ENCODE results near the gene TMEM106B. TPM values are rescaled to one million over a fixed set of nuclear protein-coding genes. Genes with fewer than 3 reads are reported as not detected.

The TMEM106B gene
- total and polyA plus RNA-seq, 9 donors = 18.3 to 58.8 (median 45.1) TPM

- 66 to 85% (median 70%) methylated on average over 2 of the region's 2 CpGs for WGBS, 3 donors
- intact Hi-C loops (cut with DNase I) = no loop called here
- H3K27ac ChIP-seq = no peak overlapping the region
- no peak for TF ChIP-seq CTCF (IDR thresholded peaks at IDR 0.05)
- TF ChIP-seq EP300 (IDR thresholded peaks at IDR 0.05) = no peak
- no peak for TF ChIP-seq POLR2A (IDR thresholded peaks at IDR 0.05)
- H3K36me3 ChIP-seq = no peaks in the 10 kb centered on the region
- no peak overlapping the region for H3K4me3 ChIP-seq
- H3K4me1 ChIP-seq (ENCODE audit: insufficient read depth) = no peaks in the 10 kb centered on the region
- no peaks in the 10 kb centered on the region for H3K9me3 ChIP-seq
- no peak for DNase-seq
- H3K27me3 ChIP-seq = no peaks in the 10 kb centered on the region
Measured at GRCh38 chr7:12257582-12257981, 46.5 kb downstream of the TMEM106B start.

- Histone ChIP-seq H3K27ac (no peak overlapping the region), H3K36me3 (no peaks in the 10 kb centered on the region), H3K9me3 (no peaks in the 10 kb centered on the region), H3K4me3 (no peak overlapping the region), H3K4me1 (ENCODE audit: insufficient read depth) (no peaks in the 10 kb centered on the region), H3K27me3 (no peaks in the 10 kb centered on the region)
- 92 to 95% (median 93%) methylated on average over 4 of the region's 4 CpGs for WGBS, 3 donors
- no peak for DNase-seq
- intact Hi-C loops (cut with DNase I) = no loop called here
- TF ChIP-seq CTCF (IDR thresholded peaks at IDR 0.05) (no peak), POLR2A (IDR thresholded peaks at IDR 0.05) (no peak), EP300 (IDR thresholded peaks at IDR 0.05) (no peak)
Measured at GRCh38 chr7:12258074-12258473, 47.0 kb downstream of the TMEM106B start.

GRCh38 chr7:12267542-12267941, 56.4 kb downstream of the TMEM106B start:
- Histone ChIP-seq H3K4me1 (ENCODE audit: insufficient read depth) (no peaks in the 10 kb centered on the region), H3K27me3 (no peaks in the 10 kb centered on the region), H3K4me3 (no peak overlapping the region), H3K36me3 (no peaks in the 10 kb centered on the region), H3K9me3 (no peaks in the 10 kb centered on the region), H3K27ac (no peak overlapping the region)
- intact Hi-C loops (cut with DNase I) = no loop called here
- TF ChIP-seq POLR2A (IDR thresholded peaks at IDR 0.05) (no peak), EP300 (IDR thresholded peaks at IDR 0.05) (no peak), CTCF (IDR thresholded peaks at IDR 0.05) (no peak)
- 78 to 93% (median 86%) methylated on average over 1 of the region's 1 CpG for WGBS, 3 donors
- DNase-seq = no peak

GRCh38 chr7:12269100-12269895, 58.2 kb downstream of the TMEM106B start:
- TF ChIP-seq CTCF (IDR thresholded peaks at IDR 0.05) = no peak
- TF ChIP-seq POLR2A (IDR thresholded peaks at IDR 0.05) = no peak
- no peak for TF ChIP-seq EP300 (IDR thresholded peaks at IDR 0.05)
- no peaks in the 10 kb centered on the region for H3K36me3 ChIP-seq
- no peak overlapping the region for H3K4me3 ChIP-seq
- no peak for DNase-seq
- 83 to 93% (median 88%) methylated on average over 7 to 9 of the region's 9 CpGs for WGBS, 3 donors
- H3K27ac ChIP-seq = no peak overlapping the region
- intact Hi-C loops (cut with DNase I) = no loop called here
- H3K27me3 ChIP-seq = no peaks in the 10 kb centered on the region
- no peaks in the 10 kb centered on the region for H3K9me3 ChIP-seq
- H3K4me1 ChIP-seq (ENCODE audit: insufficient read depth) = no peaks in the 10 kb centered on the region

All from ovary (tissue), 9 donors.